Osteocyte (in vitro differentiated cells): ENCODE data around the gene MMP1. TPM values are rescaled to one million over a fixed set of nuclear protein-coding genes. Genes with fewer than 3 reads are reported as not detected.

ENCODE experiments used
- DNase-seq: peaks from one replicate; pipeline ENCODE4 v3.0.0; 2021; ENCODE audit warnings: mixed read lengths; ENCODE audit not compliant: unreplicated experiment; ENCODE audit errors: extremely low spot score
- H3K27ac Mint-ChIP-seq: one replicate; pipeline ENCODE4 v1.8.0; 2021; ENCODE audit warnings: mild to moderate bottlenecking, mixed read lengths; ENCODE audit not compliant: unreplicated experiment
- H3K27me3 Mint-ChIP-seq: one replicate; pipeline ENCODE4 v1.8.0; 2021; ENCODE audit warnings: mixed read lengths; ENCODE audit not compliant: unreplicated experiment
- H3K36me3 Mint-ChIP-seq: one replicate; pipeline ENCODE4 v1.8.0; 2021; ENCODE audit warnings: mixed read lengths; ENCODE audit not compliant: unreplicated experiment
- H3K4me1 Mint-ChIP-seq: one replicate; pipeline ENCODE4 v1.8.0; 2021; ENCODE audit warnings: mixed read lengths; ENCODE audit not compliant: unreplicated experiment
- H3K4me3 Mint-ChIP-seq: one replicate; pipeline ENCODE4 v1.8.0; 2021; ENCODE audit warnings: mild to moderate bottlenecking, moderate library complexity, mixed read lengths; ENCODE audit not compliant: unreplicated experiment
- H3K9me3 Mint-ChIP-seq: one replicate; pipeline ENCODE4 v1.8.0; 2021; ENCODE audit warnings: mixed read lengths; ENCODE audit not compliant: unreplicated experiment
- total RNA-seq: library from RNA; stranded (reverse); gene quantifications from 2 replicates; pipeline ENCODE4 v1.2.1, GENCODE V29; 2021
- TF ChIP-seq, protein P1 (sequence below): fragments of 200-600 bp; sonication (generic); IDR thresholded peaks from 2 replicates; pipeline ENCODE4 v1.5.0; 2021; ENCODE audit warnings: antibody characterized with exemption, mild to moderate bottlenecking, moderate library complexity

MMP1 gene
- total RNA-seq, 1 donor from 2014 or later = not detected

DNA sequence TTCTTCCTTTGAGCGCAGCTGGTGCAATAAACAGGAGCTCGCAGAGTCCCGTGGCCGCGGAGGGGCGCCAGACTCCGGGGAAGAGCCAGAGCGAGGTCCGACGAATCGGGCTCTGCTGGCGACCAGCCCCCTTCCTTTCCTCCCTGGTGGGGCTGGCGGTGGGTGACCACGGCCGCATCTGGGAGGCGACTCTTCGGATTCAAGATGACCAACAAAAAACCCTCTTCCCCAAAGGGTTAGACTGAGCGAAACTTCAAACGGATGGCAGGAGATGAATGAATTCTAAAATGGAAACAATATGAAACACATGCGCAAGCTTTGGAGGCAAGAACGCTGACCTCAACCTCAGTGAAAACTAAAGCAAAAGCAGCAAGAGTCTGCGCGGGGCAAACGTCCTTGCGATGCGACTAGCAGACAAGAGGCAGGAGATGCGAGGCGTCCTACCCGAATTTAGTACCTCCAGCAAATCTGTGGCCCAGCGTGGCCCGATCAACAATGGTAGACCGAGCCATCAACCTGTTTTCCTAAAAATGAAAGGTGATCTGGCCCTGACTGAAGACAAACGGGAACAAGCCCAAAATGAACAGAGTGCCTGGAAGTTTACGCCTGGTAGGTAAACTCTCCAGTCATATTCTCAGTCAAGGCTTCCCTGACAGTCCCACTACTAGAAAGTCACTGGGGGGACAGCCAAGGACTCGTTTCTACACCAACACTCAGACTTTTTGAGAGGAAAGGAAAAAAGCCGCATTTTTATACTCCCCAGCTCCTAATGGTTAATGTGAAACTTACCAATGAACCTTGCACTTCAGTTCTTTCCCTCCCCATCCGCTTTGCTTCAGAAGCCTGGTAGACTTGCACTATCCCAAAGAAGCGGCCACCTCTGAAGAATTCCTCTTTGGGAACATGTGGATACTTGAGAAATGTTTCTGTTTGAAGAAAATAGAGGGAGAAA is 33.8 kb upstream of the MMP1 start:
- DNase-seq = no peak
- Mint-ChIP-seq H3K4me3 (no peak overlapping the region), H3K27ac (no peak overlapping the region), H3K36me3 (no peaks in the 10 kb centered on the region), H3K9me3 (no peaks in the 10 kb centered on the region), H3K27me3 (peaks cover 22% of the 10 kb centered on the region), H3K4me1 (no peaks in the 10 kb centered on the region)
- TF ChIP-seq, protein P1, sequence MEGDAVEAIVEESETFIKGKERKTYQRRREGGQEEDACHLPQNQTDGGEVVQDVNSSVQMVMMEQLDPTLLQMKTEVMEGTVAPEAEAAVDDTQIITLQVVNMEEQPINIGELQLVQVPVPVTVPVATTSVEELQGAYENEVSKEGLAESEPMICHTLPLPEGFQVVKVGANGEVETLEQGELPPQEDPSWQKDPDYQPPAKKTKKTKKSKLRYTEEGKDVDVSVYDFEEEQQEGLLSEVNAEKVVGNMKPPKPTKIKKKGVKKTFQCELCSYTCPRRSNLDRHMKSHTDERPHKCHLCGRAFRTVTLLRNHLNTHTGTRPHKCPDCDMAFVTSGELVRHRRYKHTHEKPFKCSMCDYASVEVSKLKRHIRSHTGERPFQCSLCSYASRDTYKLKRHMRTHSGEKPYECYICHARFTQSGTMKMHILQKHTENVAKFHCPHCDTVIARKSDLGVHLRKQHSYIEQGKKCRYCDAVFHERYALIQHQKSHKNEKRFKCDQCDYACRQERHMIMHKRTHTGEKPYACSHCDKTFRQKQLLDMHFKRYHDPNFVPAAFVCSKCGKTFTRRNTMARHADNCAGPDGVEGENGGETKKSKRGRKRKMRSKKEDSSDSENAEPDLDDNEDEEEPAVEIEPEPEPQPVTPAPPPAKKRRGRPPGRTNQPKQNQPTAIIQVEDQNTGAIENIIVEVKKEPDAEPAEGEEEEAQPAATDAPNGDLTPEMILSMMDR = peak; percentile 22

DNA sequence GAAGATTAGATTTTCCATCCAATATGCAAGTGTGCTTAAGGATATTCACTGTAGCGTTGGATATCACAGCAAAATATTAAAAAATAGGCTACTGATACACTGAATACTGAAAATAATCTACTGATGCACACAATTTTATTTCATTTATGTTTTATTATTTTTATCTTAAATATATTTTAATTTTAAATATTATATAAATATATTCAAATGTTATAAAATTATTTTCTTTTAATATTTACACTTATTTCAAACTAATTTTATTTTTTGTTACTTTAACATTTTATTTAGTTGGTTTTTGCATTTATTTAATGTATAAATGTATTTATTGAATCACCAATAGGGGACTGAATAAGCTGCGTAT is 33.1 kb upstream of the MMP1 start:
- DNase-seq = no peak
- Mint-ChIP-seq H3K36me3 (no peaks in the 10 kb centered on the region), H3K27me3 (peaks cover 18% of the 10 kb centered on the region), H3K27ac (no peak overlapping the region), H3K4me1 (no peaks in the 10 kb centered on the region), H3K9me3 (no peaks in the 10 kb centered on the region), H3K4me3 (no peak overlapping the region)
- TF ChIP-seq, protein P1 = no peak

DNA sequence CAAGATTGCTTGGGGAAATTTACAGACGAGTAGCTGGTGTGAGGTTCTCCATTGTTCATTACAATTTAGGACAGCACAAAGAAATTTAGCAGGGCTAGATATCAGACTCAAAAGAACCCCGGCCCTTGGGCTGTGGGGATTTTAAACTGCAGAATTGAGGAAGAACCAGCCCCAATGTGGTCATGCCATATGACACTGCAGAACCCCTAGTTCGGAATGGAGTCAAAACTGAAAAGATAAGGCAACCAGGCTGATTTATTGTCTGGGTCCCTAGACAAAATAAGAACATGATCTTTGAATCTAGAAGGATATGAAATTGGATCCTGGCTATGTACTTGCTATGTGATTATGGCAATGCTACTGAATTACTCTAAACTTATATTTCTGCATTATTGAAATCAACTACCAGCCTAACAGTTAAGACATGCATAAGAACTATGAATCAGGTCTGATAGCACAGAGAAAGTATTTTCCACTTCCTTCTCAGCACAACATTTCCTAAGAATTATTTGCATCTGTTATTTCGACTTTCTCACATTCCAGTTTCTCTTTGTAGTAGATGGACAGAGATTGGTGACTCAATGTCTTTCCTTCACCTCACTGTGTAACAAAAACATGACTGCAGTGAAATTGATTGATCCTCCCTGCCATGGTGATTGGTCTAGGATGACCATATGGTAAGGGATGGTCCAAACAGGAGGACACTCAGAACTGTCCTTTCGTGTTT is 32.2 kb upstream of the MMP1 start:
- H3K27ac Mint-ChIP-seq = no peak overlapping the region
- no peak for DNase-seq
- H3K4me1 Mint-ChIP-seq = no peaks in the 10 kb centered on the region
- peaks cover 21% of the 10 kb centered on the region for H3K27me3 Mint-ChIP-seq
- H3K36me3 Mint-ChIP-seq = no peaks in the 10 kb centered on the region
- TF ChIP-seq, protein P1 = no peak
- H3K9me3 Mint-ChIP-seq = no peaks in the 10 kb centered on the region
- H3K4me3 Mint-ChIP-seq = no peak overlapping the region

DNA sequence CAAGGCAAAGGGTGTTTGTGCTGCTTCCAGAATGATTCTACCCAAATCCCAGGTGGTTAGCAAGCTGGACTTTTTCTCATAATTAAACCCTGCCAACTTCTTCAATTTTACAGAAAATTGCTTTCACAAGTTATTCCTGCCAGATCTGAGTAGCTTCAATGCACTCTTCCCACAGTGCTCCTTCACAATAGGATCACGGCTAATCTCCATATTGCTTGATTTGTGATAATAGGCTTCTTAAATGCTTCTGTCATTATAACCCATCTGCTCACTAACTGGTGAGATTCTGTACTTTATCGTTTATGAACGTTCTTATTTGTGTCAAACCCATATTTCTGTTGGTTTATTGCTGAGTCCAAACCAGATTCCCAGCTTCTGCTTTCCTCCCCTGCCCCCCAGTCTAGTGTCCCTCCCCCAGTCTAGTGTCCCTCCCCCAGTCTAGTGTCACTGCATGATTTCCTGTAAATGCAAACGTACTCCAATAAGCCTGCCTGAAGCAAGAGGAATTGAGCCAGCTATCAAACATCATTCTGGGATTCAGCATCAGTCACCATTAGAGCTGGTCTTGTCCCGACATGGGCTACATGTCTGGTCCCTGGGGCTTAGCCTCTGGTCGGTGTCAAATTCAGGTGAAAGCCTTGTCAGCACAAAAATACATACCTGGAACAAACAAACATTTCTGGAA is 31.5 kb upstream of the MMP1 start:
- Mint-ChIP-seq H3K27ac (no peak overlapping the region), H3K9me3 (no peaks in the 10 kb centered on the region), H3K4me3 (no peak overlapping the region), H3K36me3 (no peaks in the 10 kb centered on the region), H3K4me1 (no peaks in the 10 kb centered on the region), H3K27me3 (peaks cover 20% of the 10 kb centered on the region)
- DNase-seq = no peak
- TF ChIP-seq, protein P1 = no peak
